Tibial nerve (tissue), 4 donors: ENCODE results near the gene KMT2D. TPM values are rescaled to one million over a fixed set of nuclear protein-coding genes. Genes with fewer than 3 reads are reported as not detected.

Experiments used
- DNase-seq, 2 donors: peaks; one replicate each; pipeline ENCODE4 v3.0.0-alpha.2; 2019; ENCODE audit warnings: low spot score in 2 of 2
- H3K27ac ChIP-seq, 4 donors: fragments of 200-600 bp; sonication (generic) in 3 of 4; one replicate each; pipeline ENCODE4 v1.5.1; 2017 to 2019; ENCODE audit warnings: mild to moderate bottlenecking in 1 of 4
- H3K27me3 ChIP-seq, 2 donors: fragments of 200-600 bp; sonication (generic) in 1 of 2; one replicate each; pipeline versions ENCODE4 v1.5.1 to v1.6.0; 2017 to 2019
- H3K36me3 ChIP-seq, 3 donors: fragments of 200-600 bp; sonication (generic); one replicate each; pipeline ENCODE4 v1.5.1; 2018 to 2019
- H3K4me1 ChIP-seq, 4 donors: fragments of 200-600 bp; sonication (generic) in 3 of 4; one replicate each; pipeline ENCODE4 v1.5.1; 2017 to 2019
- H3K4me3 ChIP-seq, 4 donors: fragments of 200-600 bp; sonication (generic) in 3 of 4; one replicate each; pipeline ENCODE4 v1.5.1; 2017 to 2019; ENCODE audit warnings: mild to moderate bottlenecking in 1 of 4, moderate library complexity in 1 of 4
- H3K9me3 ChIP-seq, 4 donors: fragments of 200-600 bp; sonication (generic) in 3 of 4; one replicate each; pipeline ENCODE4 v1.5.1; 2017 to 2019
- EP300 ChIP-seq, 2 donors: sonication (generic); formaldehyde crosslinking; IDR thresholded peaks; one replicate each; pipeline ENCODE4 v1.6.1; 2017; ENCODE audit warnings: antibody characterized with exemption in 2 of 2, mild to moderate bottlenecking in 1 of 2
- POLR2A ChIP-seq, 2 donors: fragments of 450-650 bp; IDR thresholded peaks; one replicate each; pipeline ENCODE4 v1.6.1; 2017; ENCODE audit warnings: antibody characterized with exemption in 2 of 2, mild to moderate bottlenecking in 2 of 2, moderate library complexity in 2 of 2
- WGBS, 2 donors: methylation state at CpG; one replicate each; pipeline ENCODE4 v1.1.5; 2018; 5-methylcytosine and 5-hydroxymethylcytosine counted together
- total RNA-seq, 4 donors: library from RNA; depleted of rRNA; stranded (reverse); fragments of >200 nt; gene quantifications; one replicate each; pipeline ENCODE4 v1.1.0, GENCODE V29; 2016
- TF ChIP-seq, protein P1 (sequence below), 5 experiments: fragments of 200-600 bp in 3 of 5; fragments of 450-650 bp in 2 of 5; sonication (generic) in 3 of 5; IDR thresholded peaks; one replicate each; pipeline ENCODE4 v1.5.1; 2016 to 2019; ENCODE audit warnings: antibody characterized with exemption in 5 of 5, mild to moderate bottlenecking in 3 of 5, moderate library complexity in 2 of 5

KMT2D gene
- total RNA-seq, 4 donors from 2014 or later = 53.5 to 102 (median 76.9) TPM

DNA sequence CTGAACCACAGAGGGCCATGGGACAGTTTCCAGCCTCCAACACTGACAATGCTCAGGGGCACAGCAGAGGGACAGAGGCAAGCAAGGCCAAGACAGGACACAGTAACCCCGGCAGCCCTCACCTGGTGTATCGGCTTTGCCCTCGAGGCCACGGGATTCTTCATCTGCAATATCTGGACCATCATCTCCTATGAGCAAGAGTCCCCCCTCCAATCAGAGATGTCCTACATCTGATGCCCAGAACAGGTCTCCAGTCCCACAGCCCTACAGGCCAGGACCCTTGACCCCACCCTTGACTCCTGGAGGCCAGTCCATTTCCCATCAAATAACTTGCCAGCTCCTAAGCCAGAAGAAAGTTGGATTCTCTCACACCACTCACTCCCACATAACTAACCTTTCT lies 17.4 kb downstream of the KMT2D start:
- H3K27me3 ChIP-seq = no peaks in the 10 kb centered on the region
- 91 to 97% methylated on average over 4 of the region's 4 CpGs for WGBS, 2 donors
- peaks cover 5 to 100% (median 88%) of the 10 kb centered on the region in 3 donors for H3K36me3 ChIP-seq
- no peak overlapping the region for H3K4me3 ChIP-seq
- no peak for DNase-seq
- H3K27ac ChIP-seq = no peak overlapping the region
- H3K4me1 ChIP-seq = no peaks in the 10 kb centered on the region
- no peaks in the 10 kb centered on the region for H3K9me3 ChIP-seq
- TF ChIP-seq, protein P1, sequence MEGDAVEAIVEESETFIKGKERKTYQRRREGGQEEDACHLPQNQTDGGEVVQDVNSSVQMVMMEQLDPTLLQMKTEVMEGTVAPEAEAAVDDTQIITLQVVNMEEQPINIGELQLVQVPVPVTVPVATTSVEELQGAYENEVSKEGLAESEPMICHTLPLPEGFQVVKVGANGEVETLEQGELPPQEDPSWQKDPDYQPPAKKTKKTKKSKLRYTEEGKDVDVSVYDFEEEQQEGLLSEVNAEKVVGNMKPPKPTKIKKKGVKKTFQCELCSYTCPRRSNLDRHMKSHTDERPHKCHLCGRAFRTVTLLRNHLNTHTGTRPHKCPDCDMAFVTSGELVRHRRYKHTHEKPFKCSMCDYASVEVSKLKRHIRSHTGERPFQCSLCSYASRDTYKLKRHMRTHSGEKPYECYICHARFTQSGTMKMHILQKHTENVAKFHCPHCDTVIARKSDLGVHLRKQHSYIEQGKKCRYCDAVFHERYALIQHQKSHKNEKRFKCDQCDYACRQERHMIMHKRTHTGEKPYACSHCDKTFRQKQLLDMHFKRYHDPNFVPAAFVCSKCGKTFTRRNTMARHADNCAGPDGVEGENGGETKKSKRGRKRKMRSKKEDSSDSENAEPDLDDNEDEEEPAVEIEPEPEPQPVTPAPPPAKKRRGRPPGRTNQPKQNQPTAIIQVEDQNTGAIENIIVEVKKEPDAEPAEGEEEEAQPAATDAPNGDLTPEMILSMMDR (IDR thresholded peaks at IDR 0.05) = no peak
- TF ChIP-seq EP300 (IDR thresholded peaks at IDR 0.05) (no peak), POLR2A (IDR thresholded peaks at IDR 0.05) (no peak)

DNA sequence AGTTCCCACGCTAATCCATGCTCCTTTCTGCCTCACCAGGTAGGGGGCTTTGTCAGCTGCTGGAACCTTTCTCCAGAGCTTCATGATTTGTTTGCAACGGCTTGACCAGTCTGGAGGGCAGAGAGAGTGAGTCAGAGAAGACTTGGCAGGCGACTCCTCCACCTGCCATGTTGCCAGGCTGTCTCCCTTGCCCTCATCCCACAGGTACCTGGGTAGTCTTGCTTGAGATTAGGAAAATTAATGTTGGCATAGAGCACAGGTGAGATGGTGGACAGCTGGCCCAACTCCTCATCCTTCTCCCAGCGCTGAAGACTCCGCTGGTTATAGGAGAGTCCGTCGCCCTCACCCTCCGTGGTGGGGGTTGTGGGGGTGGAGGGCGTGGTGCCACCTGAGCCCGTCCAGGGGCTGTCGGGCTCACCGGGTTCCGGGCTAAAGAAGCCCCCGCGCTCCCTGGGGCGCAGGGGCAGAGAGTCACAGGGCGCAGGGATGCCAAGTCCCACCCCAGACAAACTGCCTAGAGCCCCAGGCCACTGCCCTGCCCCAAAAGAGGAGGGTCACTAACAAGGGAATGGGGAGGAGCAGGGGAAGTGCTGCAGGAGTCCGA lies 18.6 kb downstream of the KMT2D start:
- Histone ChIP-seq H3K4me3 (no peak overlapping the region), H3K36me3 (peaks cover 5 to 100% (median 77%) of the 10 kb centered on the region in 3 donors), H3K27ac (no peak overlapping the region), H3K9me3 (no peaks in the 10 kb centered on the region), H3K4me1 (no peaks in the 10 kb centered on the region), H3K27me3 (no peaks in the 10 kb centered on the region)
- no peak for TF ChIP-seq EP300 (IDR thresholded peaks at IDR 0.05)
- TF ChIP-seq, protein P1 (IDR thresholded peaks at IDR 0.05) = no peak
- no peak for TF ChIP-seq POLR2A (IDR thresholded peaks at IDR 0.05)
- 83 to 86% methylated on average over 17 to 18 of the region's 18 CpGs for WGBS, 2 donors
- DNase-seq = no peak

GRCh38 chr12:49041036-49041880 lies 19.3 kb downstream of the KMT2D start:
- no peak for DNase-seq
- 89 to 91% methylated on average over 27 to 31 of the region's 31 CpGs for WGBS, 2 donors
- H3K9me3 ChIP-seq = no peaks in the 10 kb centered on the region
- no peaks in the 10 kb centered on the region for H3K4me1 ChIP-seq
- H3K4me3 ChIP-seq = no peak overlapping the region
- no peak for TF ChIP-seq EP300 (IDR thresholded peaks at IDR 0.05)
- no peak for TF ChIP-seq POLR2A (IDR thresholded peaks at IDR 0.05)
- TF ChIP-seq, protein P1 (IDR thresholded peaks at IDR 0.05) = no peak
- peaks cover 5 to 100% (median 72%) of the 10 kb centered on the region in 3 donors for H3K36me3 ChIP-seq
- H3K27me3 ChIP-seq = no peaks in the 10 kb centered on the region
- no peak overlapping the region for H3K27ac ChIP-seq

DNA sequence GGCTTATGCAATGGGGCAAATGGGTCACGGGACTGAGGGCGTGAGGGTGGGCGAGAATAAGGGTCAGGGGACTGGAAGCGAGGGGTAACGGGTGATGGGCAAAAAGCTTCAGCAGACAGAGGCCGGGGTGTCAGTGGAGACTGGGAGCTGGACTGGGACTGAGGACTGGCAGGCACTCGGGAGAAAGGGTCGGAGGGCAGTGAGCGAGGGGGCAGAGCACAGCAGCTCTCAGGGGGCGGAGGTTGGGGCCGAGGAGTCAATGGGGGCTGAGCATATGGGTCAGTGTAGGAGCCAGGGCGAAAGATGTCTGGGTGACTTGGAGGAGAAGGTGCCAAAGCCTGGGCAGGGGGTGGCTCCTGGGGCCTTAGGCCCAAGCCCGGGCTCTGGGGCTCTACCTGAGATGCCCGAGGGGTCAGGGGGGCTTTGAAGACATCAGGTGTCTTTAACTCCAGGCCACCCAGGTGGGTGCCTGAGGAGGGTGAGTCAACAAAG lies 20.2 kb downstream of the KMT2D start:
- peaks cover 0 to 100% (median 64%) of the 10 kb centered on the region in 3 donors for H3K36me3 ChIP-seq

More for the DNA sequence above, 20.2 kb downstream of the KMT2D start:
- H3K27me3 ChIP-seq = no peaks in the 10 kb centered on the region
- no peak for DNase-seq
- H3K27ac ChIP-seq = no peak overlapping the region
- WGBS, 2 donors = 77 to 78% methylated on average over 14 of the region's 14 CpGs
- no peak overlapping the region for H3K4me3 ChIP-seq
- H3K4me1 ChIP-seq = no peaks in the 10 kb centered on the region
- TF ChIP-seq POLR2A (IDR thresholded peaks at IDR 0.05) (no peak), EP300 (IDR thresholded peaks at IDR 0.05) (no peak)
- TF ChIP-seq, protein P1 (IDR thresholded peaks at IDR 0.05) = no peak
- H3K9me3 ChIP-seq = no peaks in the 10 kb centered on the region
